BLaER1 treated with 17β-estradiol and CSF1 and Interleukin-3, amounts not matched to agents 10 nM and 100 nM (cell line): ENCODE data around the gene KSR2.

Experiments
- H3K27ac ChIP-seq, 11 experiments: shearing (Covaris generic); formaldehyde crosslinking; 2 replicates each; pipeline ENCODE4 v1.8.1; 2022
- H3K27me3 ChIP-seq, 11 experiments: shearing (Covaris generic); formaldehyde crosslinking; 2 replicates each; pipeline ENCODE4 v1.8.1; 2022
- H3K36me3 ChIP-seq, 11 experiments: shearing (Covaris generic); formaldehyde crosslinking; 2 replicates each; pipeline ENCODE4 v1.8.1; 2022
- H3K4me1 ChIP-seq, 10 experiments: shearing (Covaris generic); formaldehyde crosslinking; 2 replicates each; pipeline ENCODE4 v1.8.1; 2022
- H3K4me2 ChIP-seq, 11 experiments: shearing (Covaris generic); formaldehyde crosslinking; 2 replicates each; pipeline ENCODE4 v1.8.1; 2022
- H3K4me3 ChIP-seq, 10 experiments: shearing (Covaris generic); formaldehyde crosslinking; 2 replicates each; pipeline ENCODE4 v1.8.1; 2022
- H3K9ac ChIP-seq, 11 experiments: shearing (Covaris generic); formaldehyde crosslinking; 2 replicates each; pipeline ENCODE4 v1.8.1; 2022
- H3K9me3 ChIP-seq, 11 experiments: shearing (Covaris generic); formaldehyde crosslinking; replicated peaks in 1 of 11; 2 replicates each; pipeline ENCODE4 v1.8.1; 2022
- H4K20me1 ChIP-seq, 11 experiments: shearing (Covaris generic); formaldehyde crosslinking; 2 replicates each; pipeline ENCODE4 v1.8.1; 2022
- Cebpa-rat ChIP-seq, 11 experiments: shearing (Covaris generic); IDR thresholded peaks; 2 replicates each; pipeline ENCODE4 v1.8.1; 2022

The KSR2 gene

DNA sequence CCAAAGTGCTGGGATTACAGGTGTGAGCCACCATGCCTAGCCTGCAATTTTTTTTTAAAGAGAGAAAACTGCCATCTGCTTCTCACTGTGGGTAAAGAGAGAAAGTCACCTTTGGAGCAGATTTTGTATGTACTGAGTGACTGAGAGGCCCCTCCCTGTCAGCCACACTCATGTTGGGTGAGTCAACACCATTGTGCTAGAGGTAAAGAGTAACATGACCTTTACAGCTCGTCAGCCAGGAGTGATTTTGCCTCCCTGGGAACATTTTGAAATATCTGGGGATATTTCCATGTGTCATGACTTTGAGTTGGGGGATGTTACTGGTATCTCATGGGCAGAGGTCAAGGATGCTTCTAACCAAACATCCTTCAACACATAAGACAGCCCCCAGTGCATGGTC is 115.2 kb downstream of the KSR2 start:
- no peaks in the 10 kb centered on the region for H4K20me1 ChIP-seq
- H3K9me3 ChIP-seq = peaks cover 0 to 10% (median 5%) of the 10 kb centered on the region in 11 experiments; a peak in 9 of 22 replicates
- H3K27me3 ChIP-seq = no peaks in the 10 kb centered on the region
- no peak overlapping the region for H3K4me3 ChIP-seq
- H3K36me3 ChIP-seq = no peaks in the 10 kb centered on the region
- peaks cover 0 to 6% (median 2%) of the 10 kb centered on the region in 10 experiments; a peak in 8 of 20 replicates for H3K4me1 ChIP-seq
- TF ChIP-seq Cebpa-rat (IDR thresholded peaks at IDR 0.05) = no peak
- H3K27ac ChIP-seq = no peak overlapping the region
- H3K9ac ChIP-seq = no peak overlapping the region
- H3K4me2 ChIP-seq = no peak overlapping the region

DNA sequence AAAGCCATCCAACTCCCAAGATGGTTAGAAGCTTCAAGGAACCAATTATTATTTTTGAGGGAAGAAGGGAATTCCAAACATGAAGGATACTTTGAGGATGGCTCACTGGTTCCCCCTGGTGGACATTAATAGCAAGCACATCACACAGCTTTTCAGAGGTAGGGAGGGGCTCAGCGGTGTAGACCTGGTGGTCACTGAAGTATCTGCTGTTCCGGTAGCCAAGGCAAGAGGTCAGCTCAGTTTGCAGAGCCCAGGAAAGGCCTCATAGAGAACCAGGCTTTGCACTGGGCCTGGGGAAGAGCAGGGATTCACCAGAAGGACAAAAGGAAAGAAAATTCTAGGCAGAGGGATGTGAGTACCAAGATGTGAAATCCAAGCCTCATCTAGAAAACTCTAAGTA is 118.7 kb downstream of the KSR2 start:
- peaks cover 0 to 19% (median 12%) of the 10 kb centered on the region in 10 experiments; a peak in 16 of 20 replicates for H3K4me1 ChIP-seq

DNA sequence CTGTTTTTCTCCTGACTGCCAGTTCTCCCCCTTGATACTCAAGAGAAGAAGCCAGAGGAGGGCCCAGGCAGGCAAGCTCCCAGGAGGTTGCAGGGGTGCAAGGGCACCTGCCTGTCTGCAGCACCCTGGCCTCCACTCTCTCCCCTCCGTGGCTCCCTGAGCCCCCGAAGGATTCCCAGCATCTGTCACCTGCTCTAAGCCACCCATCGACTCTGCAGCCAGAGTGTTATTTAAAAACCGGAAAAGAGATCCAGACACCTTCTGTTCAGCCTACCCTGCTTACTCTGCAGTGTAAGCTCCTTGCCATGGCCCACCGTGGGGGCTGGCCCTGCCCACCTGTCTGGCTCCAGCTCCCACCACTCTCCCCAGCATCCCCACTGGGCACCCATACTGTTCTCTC is 121.4 kb downstream of the KSR2 start:
- Histone ChIP-seq H3K4me2 (peak overlapping the region in 6 of 11 experiments; percentile 33 to 74 (median 46); a peak in 6 of 22 replicates), H4K20me1 (no peaks in the 10 kb centered on the region), H3K9me3 (peaks cover 10 to 21% (median 16%) of the 10 kb centered on the region in 11 experiments), H3K27me3 (no peaks in the 10 kb centered on the region), H3K4me3 (no peak overlapping the region), H3K27ac (no peak overlapping the region), H3K9ac (no peak overlapping the region), H3K4me1 (peaks cover 0 to 19% (median 13%) of the 10 kb centered on the region in 10 experiments; a peak in 16 of 20 replicates), H3K36me3 (no peaks in the 10 kb centered on the region)
- no peak for TF ChIP-seq Cebpa-rat (IDR thresholded peaks at IDR 0.05)

More for the DNA sequence above, 118.7 kb downstream of the KSR2 start:
- Histone ChIP-seq H3K36me3 (no peaks in the 10 kb centered on the region), H3K4me3 (no peak overlapping the region), H3K9ac (no peak overlapping the region), H3K4me2 (no peak overlapping the region), H3K27ac (no peak overlapping the region), H3K9me3 (peaks cover 0 to 10% (median 5%) of the 10 kb centered on the region in 11 experiments; a peak in 10 of 22 replicates), H4K20me1 (no peaks in the 10 kb centered on the region), H3K27me3 (no peaks in the 10 kb centered on the region)
- no peak for TF ChIP-seq Cebpa-rat (IDR thresholded peaks at IDR 0.05)

DNA sequence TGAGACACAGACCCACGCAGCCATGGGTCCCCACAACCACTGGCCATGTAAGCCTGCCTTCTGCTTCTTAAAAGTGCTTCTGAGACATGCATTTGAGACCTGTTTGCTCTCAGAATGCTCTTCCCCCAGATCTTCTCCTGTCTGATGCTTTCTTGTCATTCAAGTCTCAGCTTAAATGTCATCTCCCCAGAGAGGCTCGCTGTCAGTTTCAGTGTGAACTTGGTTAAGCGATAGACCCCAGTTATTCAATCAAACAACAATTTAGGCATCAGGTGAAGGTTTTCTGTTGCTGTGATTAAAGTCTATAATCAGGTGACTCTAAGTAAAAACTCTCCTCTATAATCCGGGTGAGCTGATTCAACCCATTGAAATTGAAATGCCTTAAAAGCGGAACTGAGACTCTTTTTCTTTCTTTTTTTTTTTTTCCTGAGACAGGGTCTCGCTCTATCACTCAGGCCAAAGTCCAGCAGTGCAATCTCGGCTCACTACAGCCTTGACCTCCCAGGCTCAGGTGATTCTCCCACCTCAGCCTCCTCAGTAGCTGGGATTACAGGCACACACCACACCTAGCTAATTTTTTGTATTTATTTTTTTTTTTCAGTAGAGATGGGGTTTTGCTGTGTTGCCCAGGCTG is 123.4 kb downstream of the KSR2 start:
- H3K4me3 ChIP-seq = no peak overlapping the region
- no peak overlapping the region for H3K9ac ChIP-seq
- H3K9me3 ChIP-seq = peaks cover 10 to 21% (median 16%) of the 10 kb centered on the region in 11 experiments
- no peak for TF ChIP-seq Cebpa-rat (IDR thresholded peaks at IDR 0.05)
- H4K20me1 ChIP-seq = no peaks in the 10 kb centered on the region
- no peaks in the 10 kb centered on the region for H3K27me3 ChIP-seq
- peaks cover 0 to 19% (median 13%) of the 10 kb centered on the region in 10 experiments; a peak in 16 of 20 replicates for H3K4me1 ChIP-seq
- no peaks in the 10 kb centered on the region for H3K36me3 ChIP-seq
- no peak overlapping the region; a peak in 1 of 22 replicates for H3K4me2 ChIP-seq
- no peak overlapping the region for H3K27ac ChIP-seq

DNA sequence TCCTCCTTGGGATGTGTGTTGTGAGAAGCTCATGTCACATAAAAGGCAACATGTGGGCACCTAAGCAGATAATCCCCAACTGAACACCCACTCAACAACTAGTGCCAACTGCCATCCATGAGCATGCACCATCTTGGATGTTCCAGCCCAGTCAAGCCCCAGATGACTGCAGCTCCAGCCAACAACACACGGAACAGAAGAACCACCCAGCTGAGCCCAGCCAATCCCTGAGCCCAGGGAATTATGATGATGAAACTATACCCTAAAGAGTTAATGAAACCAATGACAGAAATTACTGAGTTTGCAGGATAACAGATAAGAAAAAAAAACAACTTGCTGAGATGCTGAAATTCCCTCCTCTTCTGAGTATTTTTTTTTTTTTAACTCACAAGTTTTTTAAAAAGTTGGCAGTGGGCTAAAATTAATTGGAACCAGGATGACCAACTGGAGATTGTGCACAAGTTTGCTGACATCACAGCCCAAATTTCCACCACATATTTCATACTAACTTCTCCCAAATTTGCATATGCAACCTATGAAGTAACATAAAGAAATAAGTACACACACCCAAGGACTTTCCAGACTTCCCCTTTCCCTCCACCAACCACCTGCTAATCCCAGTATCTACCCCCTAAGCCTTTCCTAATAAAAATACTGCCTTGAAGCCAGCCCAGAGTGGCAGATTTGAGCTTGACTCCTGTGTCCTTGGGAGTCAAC is 124.5 kb downstream of the KSR2 start:
- Histone ChIP-seq H3K36me3 (no peaks in the 10 kb centered on the region), H3K27ac (no peak overlapping the region)
- TF ChIP-seq Cebpa-rat (IDR thresholded peaks at IDR 0.05) = no peak

GRCh38 chr12:117842630-117843029 is 126.2 kb downstream of the KSR2 start:
- no peaks in the 10 kb centered on the region for H3K27me3 ChIP-seq
- peaks cover 10 to 21% (median 16%) of the 10 kb centered on the region in 11 experiments for H3K9me3 ChIP-seq
- TF ChIP-seq Cebpa-rat (IDR thresholded peaks at IDR 0.05) = no peak
- H3K4me2 ChIP-seq = no peak overlapping the region
- no peaks in the 10 kb centered on the region for H4K20me1 ChIP-seq
- H3K9ac ChIP-seq = no peak overlapping the region
- no peak overlapping the region for H3K27ac ChIP-seq
- peaks cover 0 to 7% (median 4%) of the 10 kb centered on the region in 10 experiments; a peak in 12 of 20 replicates for H3K4me1 ChIP-seq
- no peaks in the 10 kb centered on the region for H3K36me3 ChIP-seq
- no peak overlapping the region for H3K4me3 ChIP-seq

More for the DNA sequence above, 124.5 kb downstream of the KSR2 start:
- Histone ChIP-seq H3K4me2 (no peak overlapping the region), H3K9me3 (peaks cover 10 to 21% (median 16%) of the 10 kb centered on the region in 11 experiments), H3K9ac (no peak overlapping the region), H3K4me1 (peaks cover 0 to 19% (median 13%) of the 10 kb centered on the region in 10 experiments; a peak in 16 of 20 replicates), H4K20me1 (no peaks in the 10 kb centered on the region), H3K4me3 (no peak overlapping the region), H3K27me3 (no peaks in the 10 kb centered on the region)

GRCh38 chr12:117842220-117842619 is 126.6 kb downstream of the KSR2 start:
- no peaks in the 10 kb centered on the region for H3K27me3 ChIP-seq
- no peak for TF ChIP-seq Cebpa-rat (IDR thresholded peaks at IDR 0.05)

GRCh38 chr12:117837737-117838050 is 131.1 kb downstream of the KSR2 start:
- Histone ChIP-seq H3K9ac (no peak overlapping the region), H3K27me3 (peaks cover 0 to 7% (median 0%) of the 10 kb centered on the region in 11 experiments; a peak in 1 of 22 replicates), H3K4me2 (no peak overlapping the region), H3K36me3 (no peaks in the 10 kb centered on the region), H3K9me3 (no peaks in the 10 kb centered on the region), H3K4me3 (no peak overlapping the region), H4K20me1 (no peaks in the 10 kb centered on the region), H3K4me1 (peaks cover 0 to 25% (median 15%) of the 10 kb centered on the region in 10 experiments; a peak in 13 of 20 replicates), H3K27ac (no peak overlapping the region)
- TF ChIP-seq Cebpa-rat (IDR thresholded peaks at IDR 0.05) = no peak

More at GRCh38 chr12:117842220-117842619, 126.6 kb downstream of the KSR2 start:
- peaks cover 10 to 21% (median 16%) of the 10 kb centered on the region in 11 experiments for H3K9me3 ChIP-seq
- no peaks in the 10 kb centered on the region for H4K20me1 ChIP-seq
- H3K4me1 ChIP-seq = peaks cover 0 to 6% (median under 1%) of the 10 kb centered on the region in 10 experiments; a peak in 7 of 20 replicates
- no peaks in the 10 kb centered on the region for H3K36me3 ChIP-seq
- H3K4me3 ChIP-seq = no peak overlapping the region
- H3K4me2 ChIP-seq = no peak overlapping the region
- H3K27ac ChIP-seq = no peak overlapping the region
- H3K9ac ChIP-seq = no peak overlapping the region

DNA sequence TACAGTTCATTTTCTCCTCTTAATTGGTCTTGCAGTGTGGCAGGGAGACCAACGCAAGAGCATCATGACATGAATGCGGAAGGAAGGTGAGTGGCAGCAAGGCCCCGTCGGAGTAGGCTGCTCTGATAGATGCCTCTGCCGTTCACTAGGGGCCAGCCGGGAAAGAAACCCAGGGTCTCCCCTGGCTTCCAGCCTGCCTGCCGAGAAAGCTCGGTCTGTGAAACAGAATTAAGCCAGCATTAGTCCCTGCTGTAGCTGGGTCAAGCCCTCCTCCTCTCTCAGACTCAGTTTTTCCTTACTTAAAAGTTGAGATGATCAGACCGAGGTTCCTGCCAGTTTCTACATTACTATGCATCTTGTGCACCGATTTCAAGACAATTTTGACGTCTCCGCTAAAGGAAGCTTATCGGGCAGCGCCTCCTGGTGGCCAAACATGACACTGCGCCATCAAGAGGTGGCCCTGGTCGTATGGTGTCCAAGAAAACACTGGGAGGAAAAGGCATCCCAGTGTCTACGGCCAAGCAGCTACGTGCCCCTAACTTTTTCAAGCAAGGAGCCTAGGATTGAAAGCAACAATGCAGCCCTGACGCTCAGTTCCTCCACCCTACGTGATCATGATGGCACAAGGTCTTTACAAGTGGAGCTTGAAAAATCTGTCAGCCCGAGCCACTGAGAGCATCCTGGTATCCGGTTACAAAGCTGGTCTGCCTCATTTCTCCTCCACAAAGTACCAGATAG is 131.6 kb downstream of the KSR2 start:
- Histone ChIP-seq H3K27ac (no peak overlapping the region), H3K4me1 (peaks cover 0 to 25% (median 15%) of the 10 kb centered on the region in 10 experiments; a peak in 13 of 20 replicates), H3K9me3 (no peaks in the 10 kb centered on the region), H3K27me3 (peaks cover 0 to 7% (median 0%) of the 10 kb centered on the region in 11 experiments; a peak in 1 of 22 replicates), H3K9ac (0 out of 22 replicates have a peak overlapping the region, but pooled peaks of 2 of the 11 experiments have one; percentile 6 to 31), H3K36me3 (no peaks in the 10 kb centered on the region), H4K20me1 (no peaks in the 10 kb centered on the region), H3K4me3 (no peak overlapping the region), H3K4me2 (peak overlapping the region; percentile 15 to 71 (median 55); a peak in 21 of 22 replicates)
- TF ChIP-seq Cebpa-rat (IDR thresholded peaks at IDR 0.05) = no peak
